K562 (cell line): ENCODE measurements around the gene CHTF8. TPM values are rescaled to one million over a fixed set of nuclear protein-coding genes. Genes with fewer than 3 reads are reported as not detected.

Source experiments
- CBFB ChIP-seq: sonication (generic); formaldehyde crosslinking; IDR thresholded peaks from 2 replicates; pipeline ENCODE4 v1.4.0; 2020; ENCODE audit warnings: mild to moderate bottlenecking, missing genetic modification reagents
- CCNT2 ChIP-seq: IDR thresholded peaks from 2 replicates; pipeline ENCODE4 v1.6.1; 2011; ENCODE audit warnings: borderline replicate concordance, low read depth, mild to moderate bottlenecking, moderate library complexity, mixed read lengths, low read length; ENCODE audit not compliant: insufficient read length; ENCODE audit errors: extremely low read depth
- FOXP4 ChIP-seq: sonication (generic); formaldehyde crosslinking; IDR thresholded peaks from 2 replicates; pipeline ENCODE4 v1.8.0; 2022; ENCODE audit warnings: mild to moderate bottlenecking, missing genetic modification reagents, borderline replicate concordance
- MLX ChIP-seq, 2 experiments: fragments of 450-650 bp in 1 of 2; sonication (generic) in 1 of 2; formaldehyde crosslinking; conservative IDR thresholded peaks; 2 replicates each; pipeline versions ENCODE4 v1.4.0 to v1.8.1; 2020 to 2022; ENCODE audit warnings: mild to moderate bottlenecking in 1 of 2, missing genetic modification reagents in 1 of 2
- MTA3 ChIP-seq: fragments of 450-650 bp; formaldehyde crosslinking; IDR thresholded peaks from 2 replicates; pipeline ENCODE4 v1.6.1; 2017; ENCODE audit warnings: mild to moderate bottlenecking, borderline replicate concordance
- NONO ChIP-seq, 2 experiments: fragments of 200-400 bp in 1 of 2; fragments of 450-650 bp in 1 of 2; formaldehyde crosslinking in 1 of 2; IDR thresholded peaks; 2 replicates each; pipeline ENCODE4 v1.6.1; 2017; ENCODE audit warnings: low read depth in 2 of 2, mild to moderate bottlenecking in 2 of 2, moderate library complexity in 2 of 2, low read length in 1 of 2
- NRF1 ChIP-seq, 2 experiments: fragments of 450-650 bp; IDR thresholded peaks in 1 of 2; conservative IDR thresholded peaks in 1 of 2; 2 replicates each; pipeline ENCODE4 v1.6.1; 2014; ENCODE audit warnings: mild to moderate bottlenecking in 2 of 2
- POLR2B ChIP-seq: fragments of 450-650 bp; IDR thresholded peaks from 2 replicates; pipeline ENCODE4 v1.6.1; 2018; ENCODE audit warnings: low read depth; ENCODE audit not compliant: partially characterized antibody
- RBM14 ChIP-seq: fragments of 200-400 bp; formaldehyde crosslinking; IDR thresholded peaks from 2 replicates; pipeline ENCODE4 v1.6.1; 2018; ENCODE audit warnings: low read depth, mild to moderate bottlenecking, low read length, moderate library complexity, borderline replicate concordance; ENCODE audit not compliant: insufficient read depth
- RCOR1 ChIP-seq, 2 experiments: IDR thresholded peaks; 2 replicates each; pipeline ENCODE4 v1.6.1; 2012; ENCODE audit warnings: low read depth in 2 of 2, low read length in 2 of 2, borderline replicate concordance in 1 of 2, improper control_type of control experiment in 1 of 2
- SMARCC2 ChIP-seq: fragments of 450-650 bp; IDR thresholded peaks from 2 replicates; pipeline ENCODE4 v1.6.1; 2017; ENCODE audit warnings: antibody characterized with exemption, moderate library complexity, mild to moderate bottlenecking, low read depth
- SNIP1 ChIP-seq: fragments of 450-650 bp; IDR thresholded peaks from 2 replicates; pipeline ENCODE4 v1.7.1; 2017; ENCODE audit warnings: low read depth, mild to moderate bottlenecking
- TAF1 ChIP-seq: IDR thresholded peaks from 2 replicates; pipeline ENCODE4 v1.6.1; 2011; ENCODE audit warnings: mild to moderate bottlenecking, low read length, moderate library complexity; ENCODE audit not compliant: insufficient read depth, control insufficient read depth, severe bottlenecking; ENCODE audit errors: extremely low read depth
- TCFL5 ChIP-seq: fragments of 250-450 bp; sonication (Bioruptor Pico); conservative IDR thresholded peaks from 2 replicates; pipeline ENCODE4 v1.6.1; 2021; ENCODE audit warnings: mild to moderate bottlenecking, moderate library complexity, matching md5 sums
- ZBTB43 ChIP-seq: sonication (generic); formaldehyde crosslinking; IDR thresholded peaks from 2 replicates; pipeline ENCODE4 v1.8.0; 2023; ENCODE audit warnings: mild to moderate bottlenecking, missing genetic modification reagents
- ZBTB7A ChIP-seq: IDR thresholded peaks from 2 replicates; pipeline ENCODE4 v1.6.1; 2011; ENCODE audit warnings: low read depth, mild to moderate bottlenecking, low read length, moderate library complexity, borderline replicate concordance; ENCODE audit not compliant: control insufficient read depth
- polyA plus RNA-seq, 8 experiments: library from polyadenylated mRNA; depleted of rRNA in 4 of 8; stranded (reverse) in 5 of 8; unstranded in 3 of 8; fragments of >200 nt; fragmentation: Nextera tagmentation in 2 of 8; fragmentation: Illumina TruSeq in 1 of 8; extraction: Ambion mirVana in 2 of 8; extraction: Trizol in 1 of 8; gene quantifications; 2 replicates each; pipeline versions ENCODE4 v1.2.1 to v1.2.3, GENCODE V29; 2011 to 2014; ENCODE audit warnings: inconsistent platforms in 1 of 8, missing spikeins in 1 of 8
- total RNA-seq, 7 experiments: library from RNA; depleted of rRNA in 6 of 7; stranded (reverse); fragments of >200 nt in 6 of 7; fragmentation: Illumina TruSeq in 2 of 7; extraction: Trizol in 2 of 7; gene quantifications; 2 replicates each; pipeline versions ENCODE4 v1.2.1 to v1.2.3, GENCODE V29; 2011 to 2021; ENCODE audit warnings: low replicate concordance in 1 of 7
- TF ChIP-seq, protein P1 (sequence below): fragments of 450-650 bp; IDR thresholded peaks from 2 replicates; pipeline ENCODE4 v1.6.1; 2016
- TF ChIP-seq, protein P2 (sequence below): fragments of 450-650 bp; formaldehyde crosslinking; IDR thresholded peaks from 2 replicates; pipeline ENCODE4 v1.4.0; 2020; ENCODE audit warnings: mild to moderate bottlenecking, moderate library complexity

The CHTF8 gene
- total and polyA plus RNA-seq, 9 of the 15 experiments (the other 6 are each of a cell fraction or from before 2014, with no cell fraction given): 20.2 to 199 (median 108) TPM

DNA sequence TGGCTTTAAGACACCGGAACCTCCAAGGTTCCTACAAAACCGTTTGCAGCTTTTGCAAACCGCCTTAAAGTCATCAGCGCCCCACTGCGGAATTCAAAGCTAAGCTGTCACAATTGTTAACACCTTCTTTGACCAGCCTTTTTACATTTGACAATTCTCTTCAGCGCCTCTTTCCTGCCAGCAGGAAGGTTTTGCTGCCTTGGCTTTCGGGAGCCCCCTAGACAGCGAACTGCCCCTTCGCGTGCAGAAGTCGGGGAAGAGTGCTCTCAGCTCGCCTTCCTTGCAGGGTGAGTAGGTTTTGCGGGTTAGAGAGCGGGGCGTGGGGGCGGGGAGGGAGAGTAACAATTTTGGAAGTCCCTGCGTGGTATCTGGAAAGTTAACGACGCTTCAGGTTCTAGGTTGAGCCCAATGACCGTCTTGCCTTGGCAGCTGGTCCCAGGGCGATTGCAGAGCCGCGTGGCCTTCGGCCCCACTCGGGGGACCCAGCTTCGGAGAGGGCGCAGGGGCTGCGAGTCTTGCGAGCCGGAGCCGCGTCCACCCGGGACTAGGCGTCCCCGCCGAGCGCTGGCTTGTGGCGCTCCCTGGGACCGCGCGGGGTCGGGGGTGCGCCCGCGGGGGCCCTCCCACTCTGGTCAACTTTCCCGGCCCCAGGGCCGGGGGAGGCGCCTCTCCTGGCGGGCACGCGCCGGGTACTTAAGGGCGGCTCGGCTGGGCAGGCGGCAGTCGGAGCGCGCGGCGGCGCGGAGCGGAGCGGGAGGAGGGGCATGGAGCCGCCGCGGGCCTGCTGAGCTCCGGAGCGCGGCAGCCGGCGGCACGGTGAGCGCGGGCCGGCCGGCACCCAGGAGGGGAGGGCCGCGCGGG, 26.7 kb downstream of the CHTF8 start, which contains the start of gene HAS3 (continued):
- TF ChIP-seq CCNT2: peak; percentile 63
- TF ChIP-seq NONO (IDR thresholded peaks at IDR 0.05; ENCODE audit: low read depth in 2 of 2, low read length in 1 of 2): peak in 1 of 2 experiments; percentile 54; a peak in 1 of 4 replicates
- no peak for TF ChIP-seq POLR2B
- TF ChIP-seq RCOR1 (IDR thresholded peaks at IDR 0.05; ENCODE audit: borderline replicate concordance in 1 of 2, low read depth in 2 of 2, low read length in 2 of 2): peak in 1 of 2 experiments; percentile 7; a peak in 1 of 4 replicates
- TF ChIP-seq, protein P1, sequence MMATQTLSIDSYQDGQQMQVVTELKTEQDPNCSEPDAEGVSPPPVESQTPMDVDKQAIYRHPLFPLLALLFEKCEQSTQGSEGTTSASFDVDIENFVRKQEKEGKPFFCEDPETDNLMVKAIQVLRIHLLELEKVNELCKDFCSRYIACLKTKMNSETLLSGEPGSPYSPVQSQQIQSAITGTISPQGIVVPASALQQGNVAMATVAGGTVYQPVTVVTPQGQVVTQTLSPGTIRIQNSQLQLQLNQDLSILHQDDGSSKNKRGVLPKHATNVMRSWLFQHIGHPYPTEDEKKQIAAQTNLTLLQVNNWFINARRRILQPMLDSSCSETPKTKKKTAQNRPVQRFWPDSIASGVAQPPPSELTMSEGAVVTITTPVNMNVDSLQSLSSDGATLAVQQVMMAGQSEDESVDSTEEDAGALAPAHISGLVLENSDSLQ: peak; percentile 39
- peak; percentile 55; the same call in 1 of the 2 replicates for TF ChIP-seq ZBTB7A
- no peak for TF ChIP-seq TAF1
- TF ChIP-seq, protein P2, sequence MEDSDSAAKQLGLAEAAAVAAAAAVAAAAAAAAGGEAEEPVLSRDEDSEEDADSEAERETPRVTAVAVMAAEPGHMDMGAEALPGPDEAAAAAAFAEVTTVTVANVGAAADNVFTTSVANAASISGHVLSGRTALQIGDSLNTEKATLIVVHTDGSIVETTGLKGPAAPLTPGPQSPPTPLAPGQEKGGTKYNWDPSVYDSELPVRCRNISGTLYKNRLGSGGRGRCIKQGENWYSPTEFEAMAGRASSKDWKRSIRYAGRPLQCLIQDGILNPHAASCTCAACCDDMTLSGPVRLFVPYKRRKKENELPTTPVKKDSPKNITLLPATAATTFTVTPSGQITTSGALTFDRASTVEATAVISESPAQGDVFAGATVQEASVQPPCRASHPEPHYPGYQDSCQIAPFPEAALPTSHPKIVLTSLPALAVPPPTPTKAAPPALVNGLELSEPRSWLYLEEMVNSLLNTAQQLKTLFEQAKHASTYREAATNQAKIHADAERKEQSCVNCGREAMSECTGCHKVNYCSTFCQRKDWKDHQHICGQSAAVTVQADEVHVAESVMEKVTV: 0 out of 2 replicates have a peak, but pooled peaks have one; percentile 42
- TF ChIP-seq ZBTB43 (CRISPR knock-in tag): no peak
- peak in 1 of 2 experiments; percentile 24; a peak in 1 of 4 replicates for TF ChIP-seq NRF1 (conservative IDR thresholded peaks at IDR 0.05 in 1 of 2, IDR thresholded peaks at IDR 0.05 in 1 of 2)
- no peak for TF ChIP-seq SNIP1
- TF ChIP-seq MLX (CRISPR knock-in tag; conservative IDR thresholded peaks at IDR 0.05): no peak
- TF ChIP-seq CBFB (CRISPR knock-in tag): no peak
- no peak for TF ChIP-seq FOXP4 (CRISPR knock-in tag)
- TF ChIP-seq RBM14: no peak
- TF ChIP-seq MTA3: peak; percentile 28; the same call in 1 of the 2 replicates
- TF ChIP-seq SMARCC2: no peak
- TF ChIP-seq TCFL5 (CRISPR knock-in tag): no peak
